NCI-H446 (cell line): ENCODE results near the gene WNT5A.
A peak's percentile ranks its signal among the peaks of the same experiment; 100 is the strongest.

ENCODE experiments used
- DNase-seq, 2 experiments: peaks; one replicate each; lab custom pipeline; 2025; lab: John Stamatoyannopoulos, UW

WNT5A gene

DNA sequence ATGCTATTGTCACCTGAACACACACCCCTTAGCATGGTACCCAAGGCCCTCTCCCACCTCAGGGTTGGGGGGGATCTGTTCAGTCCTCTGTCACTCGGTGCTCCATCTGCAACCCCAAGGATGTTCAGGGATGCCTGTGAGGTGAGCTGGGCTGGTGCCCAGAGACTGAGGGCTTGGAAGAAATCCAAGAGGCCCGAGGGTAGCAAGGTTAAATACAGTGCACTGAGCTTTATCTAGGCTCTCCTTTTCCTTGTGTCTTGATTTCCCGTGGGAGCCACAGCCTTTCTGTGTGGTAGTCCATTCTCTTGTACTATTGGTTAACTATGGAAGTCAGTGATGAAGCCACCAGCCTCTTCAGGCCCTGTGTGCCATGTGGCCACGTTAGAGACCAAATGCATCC lies 18.7 kb upstream of the WNT5A start:
- DNase-seq, result no peak

DNA sequence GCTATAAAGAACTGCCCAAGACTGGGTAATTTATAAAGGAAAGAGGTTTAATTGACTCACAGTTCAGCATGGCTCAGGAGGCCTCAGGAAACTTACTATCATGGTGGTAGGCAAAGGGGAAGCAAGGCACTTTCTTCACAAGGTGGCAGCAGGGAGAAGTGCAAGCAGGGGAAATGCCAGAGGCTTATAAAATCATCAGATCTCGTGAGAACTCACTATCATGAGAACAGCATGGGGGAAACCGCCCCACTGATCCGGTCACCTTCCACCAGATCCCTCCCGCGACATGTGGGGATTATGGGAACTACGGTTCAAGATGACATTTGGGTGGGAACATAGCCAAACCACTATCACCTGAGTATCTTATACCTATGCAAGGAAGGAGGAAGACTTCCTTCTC lies 18.0 kb upstream of the WNT5A start:
- DNase-seq, result peak in 1 of 2 experiments; percentile 1

DNA sequence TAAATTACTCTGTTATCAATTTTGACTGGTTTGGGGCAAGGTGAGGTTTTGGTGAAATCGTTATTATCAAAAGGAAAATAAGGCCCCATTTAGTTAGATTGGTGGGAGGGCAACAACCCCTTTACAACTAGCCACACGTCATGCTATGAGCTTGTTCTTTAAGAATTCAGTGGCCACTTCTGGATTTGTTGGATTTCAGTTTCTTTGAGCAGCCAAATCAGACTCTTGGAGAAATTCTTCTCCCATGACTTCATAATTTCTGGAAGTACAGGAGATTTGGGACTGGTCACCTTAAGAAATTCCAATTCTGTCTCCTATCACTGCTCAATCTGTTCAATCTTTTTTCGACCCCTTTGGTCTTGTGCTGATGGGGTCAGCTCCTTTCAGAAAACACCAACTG lies 14.8 kb upstream of the WNT5A start:
- DNase-seq, result no peak

DNA sequence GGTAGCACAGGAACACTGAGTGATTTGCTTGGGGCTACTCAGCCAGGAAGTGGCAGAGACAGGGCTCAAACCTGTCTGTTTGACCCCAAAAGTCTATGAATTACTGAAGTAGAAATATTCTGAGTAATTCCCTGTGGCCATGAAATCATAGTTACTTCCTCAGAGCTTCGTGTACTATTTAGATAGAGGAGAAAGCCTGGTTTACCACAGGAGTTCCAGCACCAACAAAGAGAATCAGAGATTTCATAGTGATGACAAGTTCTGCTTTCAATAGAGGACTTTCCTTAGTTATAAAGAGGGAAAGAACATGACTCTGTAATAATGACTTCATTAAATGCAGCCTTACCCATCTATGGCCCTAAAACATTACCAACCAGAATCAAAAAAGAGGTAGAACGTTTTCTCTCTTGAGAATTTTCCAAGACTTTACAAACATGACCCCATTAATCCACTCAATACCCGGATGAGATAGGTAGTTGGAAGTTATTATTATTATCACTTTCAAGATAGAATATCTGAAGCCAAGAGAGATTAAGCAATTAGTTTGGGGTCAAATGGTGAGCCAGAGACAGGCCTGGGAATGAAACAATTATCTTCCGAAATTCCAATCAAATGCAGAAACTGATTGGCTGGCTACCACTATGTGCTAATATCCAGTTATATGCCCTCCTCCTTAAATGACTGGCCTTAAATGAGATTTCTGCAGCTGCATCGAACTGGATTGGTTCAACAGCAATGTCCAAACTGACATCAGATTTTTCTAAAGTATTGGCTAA lies 13.6 kb upstream of the WNT5A start:
- DNase-seq, result no peak

DNA sequence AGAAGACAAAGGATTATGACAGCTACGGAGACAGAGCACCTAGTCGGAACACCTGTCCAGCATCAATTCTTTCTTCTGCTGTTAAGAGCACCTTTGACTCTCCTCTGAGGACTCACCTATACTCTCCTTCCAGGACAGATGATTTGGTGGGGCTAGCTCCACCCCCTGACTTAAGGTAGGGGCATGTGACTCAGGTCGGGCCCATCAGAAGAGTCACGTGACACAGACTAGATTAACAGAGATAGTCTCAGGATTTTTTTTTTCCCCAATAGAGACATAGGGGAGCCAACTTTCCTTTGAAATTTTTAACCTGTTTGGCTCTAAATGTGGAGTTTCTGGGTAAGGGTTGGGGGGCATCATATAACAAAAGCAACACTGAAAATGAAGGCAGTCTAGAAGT lies 11.4 kb upstream of the WNT5A start:
- no peak for DNase-seq

DNA sequence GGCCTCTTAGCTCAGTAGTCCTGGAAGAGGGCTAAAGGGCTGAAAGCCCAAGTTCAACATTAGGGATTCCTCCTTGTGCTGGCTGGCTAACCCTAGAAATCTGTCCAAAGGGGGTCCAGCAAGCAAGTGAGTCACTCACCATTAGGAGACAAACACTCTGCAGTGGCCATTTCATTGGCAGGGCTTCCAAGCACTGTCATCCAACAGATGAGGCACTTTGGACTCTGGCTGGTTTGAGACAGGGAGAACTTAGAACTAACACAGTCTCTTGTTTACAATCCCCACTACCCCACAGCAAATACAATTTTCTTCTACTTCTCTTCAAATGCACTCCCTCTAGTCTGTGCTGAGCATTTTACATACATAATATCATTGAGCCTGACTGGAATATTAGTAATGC lies 10.1 kb upstream of the WNT5A start:
- DNase-seq, result peak in 1 of 2 experiments; percentile 22

DNA sequence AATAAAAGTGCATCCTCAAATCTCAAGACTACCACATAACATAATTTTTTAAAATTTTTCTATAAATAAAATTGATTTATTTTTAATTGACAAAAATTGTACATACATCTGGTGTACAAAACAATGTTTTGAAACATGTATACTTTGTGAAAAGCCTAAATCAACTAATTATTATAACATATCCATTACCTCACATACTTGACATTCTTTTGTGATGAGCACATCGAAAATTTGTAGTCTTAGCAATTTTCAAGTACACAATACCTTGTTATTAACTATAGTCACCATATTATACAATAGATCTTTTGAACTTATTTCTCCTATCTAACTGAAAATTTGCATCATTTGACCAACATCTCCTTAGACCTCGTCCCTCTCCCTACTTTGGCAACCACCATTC lies 7.9 kb upstream of the WNT5A start:
- DNase-seq, result no peak

DNA sequence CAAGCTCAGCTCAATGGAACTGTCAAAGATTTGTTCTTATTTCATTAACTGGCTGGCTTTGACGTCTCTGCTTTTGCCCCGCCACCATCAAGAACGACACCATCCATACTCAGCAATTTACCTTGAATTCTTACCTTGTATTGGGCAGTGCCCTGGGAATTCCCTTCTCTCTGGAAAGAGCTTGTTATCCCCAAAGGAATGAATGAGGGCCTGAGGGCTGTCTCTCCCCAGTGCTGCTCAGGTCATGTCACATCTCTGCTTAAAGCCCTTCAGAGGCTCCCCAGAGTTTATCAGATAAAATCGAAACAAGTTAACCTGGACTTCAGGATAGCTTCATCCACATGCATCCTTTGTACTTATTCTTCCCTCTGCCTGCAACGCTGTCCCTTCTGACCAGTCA lies 5.9 kb upstream of the WNT5A start:
- DNase-seq, result no peak

DNA sequence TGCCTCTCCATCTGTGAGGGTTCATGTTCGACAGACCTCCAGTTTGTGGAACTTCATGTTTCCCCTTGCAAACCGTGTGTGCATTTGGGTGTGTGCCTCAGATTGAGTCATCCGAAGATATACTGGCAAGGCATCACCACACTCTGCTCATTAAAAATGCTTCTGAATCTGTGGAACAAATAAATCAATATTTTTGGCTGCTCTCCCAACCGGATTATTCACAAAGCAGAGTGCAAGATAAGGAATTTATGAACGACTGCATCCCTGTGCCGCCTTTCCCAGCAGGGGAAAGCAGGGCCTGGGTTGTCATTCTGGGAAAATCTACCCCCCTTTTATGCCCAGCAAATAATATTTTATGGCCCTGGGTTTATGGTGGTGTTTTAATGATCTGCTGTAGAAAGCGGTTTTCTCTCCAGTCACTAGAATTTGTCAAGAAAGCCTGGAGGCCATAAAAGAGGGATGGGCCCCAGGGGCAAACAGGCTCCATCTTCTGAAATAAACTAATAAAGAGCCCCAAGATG lies 4.2 kb upstream of the WNT5A start:
- peak; percentile 76 to 94 for DNase-seq

DNA sequence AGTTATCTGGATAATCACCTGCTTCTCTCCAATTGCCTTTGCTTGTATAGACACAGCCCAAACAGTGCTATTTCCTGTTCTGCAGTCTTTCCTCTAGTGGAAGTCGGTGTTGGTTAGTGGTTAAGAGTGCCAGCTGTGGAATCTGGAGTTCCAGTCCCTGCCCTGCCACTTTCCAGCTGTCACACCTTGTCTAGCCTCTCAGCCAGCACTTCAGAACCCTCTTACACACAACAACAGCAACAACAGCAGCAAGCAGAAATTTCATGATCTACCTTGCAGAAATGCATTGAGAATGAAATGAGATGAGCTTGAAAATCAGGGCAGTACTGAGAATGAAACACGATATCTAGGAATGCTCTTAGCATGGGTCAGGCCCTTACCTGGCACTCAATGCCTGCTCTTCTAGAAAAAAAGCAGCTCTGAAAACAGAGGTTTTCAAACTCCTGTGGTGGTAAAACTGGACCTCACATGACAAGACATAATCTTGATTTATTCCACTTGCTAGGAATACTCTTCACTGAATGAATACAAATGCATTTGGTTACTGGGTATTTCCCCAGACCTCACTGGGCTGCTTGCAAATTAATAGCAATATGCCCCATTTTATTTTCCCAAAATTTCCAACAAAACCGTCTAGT lies 3.3 kb upstream of the WNT5A start:
- no peak for DNase-seq

DNA sequence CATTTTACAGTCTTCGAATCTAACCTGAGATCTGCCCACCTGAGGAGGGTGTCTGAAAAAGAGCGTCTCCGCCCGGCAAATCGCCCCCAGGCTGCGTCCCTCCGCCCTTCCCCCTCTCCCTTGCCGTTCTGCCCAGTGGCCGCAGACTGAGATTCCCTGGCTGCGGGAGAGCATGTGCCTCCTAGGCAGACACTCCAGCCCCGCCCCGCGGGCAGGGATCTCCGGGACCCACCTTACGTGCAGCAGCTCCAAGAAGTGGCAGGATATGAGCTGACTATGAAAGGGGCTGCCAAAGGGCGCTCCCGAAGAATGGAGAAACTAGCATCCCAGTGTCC lies 2.7 kb upstream of the WNT5A start:
- no peak for DNase-seq

DNA sequence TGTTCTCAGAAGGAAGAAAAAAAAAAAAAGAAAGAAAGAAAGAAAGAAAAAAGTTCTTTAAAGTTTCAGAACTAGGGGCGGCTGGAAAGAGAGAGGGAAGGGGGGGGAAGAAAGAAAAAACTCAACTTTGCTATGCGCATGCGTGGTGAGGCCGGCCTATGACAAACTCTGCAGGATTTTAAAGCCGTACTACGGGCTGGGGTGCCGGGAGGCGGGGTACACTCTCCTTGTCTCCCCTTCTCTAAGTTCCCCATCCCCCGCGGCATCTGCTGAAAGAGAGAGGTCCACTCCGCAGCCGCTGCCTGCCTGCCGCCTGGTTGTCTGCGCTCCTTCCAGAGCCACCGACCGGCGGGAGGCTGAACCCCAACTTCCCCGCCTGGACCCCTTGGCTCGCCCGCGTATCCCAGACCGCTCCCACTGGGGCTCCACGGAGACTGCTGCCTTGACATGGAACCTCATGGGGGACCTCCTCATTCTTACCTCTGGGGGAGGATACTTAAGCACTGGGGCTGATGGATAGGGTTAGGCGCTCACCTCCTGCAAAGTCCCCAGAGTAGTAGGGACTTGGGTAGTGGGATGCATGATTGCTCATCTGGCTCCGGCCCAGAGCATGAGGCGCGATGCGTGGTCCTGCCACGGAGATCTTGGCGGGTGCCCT lies 1.4 kb upstream of the WNT5A start:
- no peak for DNase-seq

DNA sequence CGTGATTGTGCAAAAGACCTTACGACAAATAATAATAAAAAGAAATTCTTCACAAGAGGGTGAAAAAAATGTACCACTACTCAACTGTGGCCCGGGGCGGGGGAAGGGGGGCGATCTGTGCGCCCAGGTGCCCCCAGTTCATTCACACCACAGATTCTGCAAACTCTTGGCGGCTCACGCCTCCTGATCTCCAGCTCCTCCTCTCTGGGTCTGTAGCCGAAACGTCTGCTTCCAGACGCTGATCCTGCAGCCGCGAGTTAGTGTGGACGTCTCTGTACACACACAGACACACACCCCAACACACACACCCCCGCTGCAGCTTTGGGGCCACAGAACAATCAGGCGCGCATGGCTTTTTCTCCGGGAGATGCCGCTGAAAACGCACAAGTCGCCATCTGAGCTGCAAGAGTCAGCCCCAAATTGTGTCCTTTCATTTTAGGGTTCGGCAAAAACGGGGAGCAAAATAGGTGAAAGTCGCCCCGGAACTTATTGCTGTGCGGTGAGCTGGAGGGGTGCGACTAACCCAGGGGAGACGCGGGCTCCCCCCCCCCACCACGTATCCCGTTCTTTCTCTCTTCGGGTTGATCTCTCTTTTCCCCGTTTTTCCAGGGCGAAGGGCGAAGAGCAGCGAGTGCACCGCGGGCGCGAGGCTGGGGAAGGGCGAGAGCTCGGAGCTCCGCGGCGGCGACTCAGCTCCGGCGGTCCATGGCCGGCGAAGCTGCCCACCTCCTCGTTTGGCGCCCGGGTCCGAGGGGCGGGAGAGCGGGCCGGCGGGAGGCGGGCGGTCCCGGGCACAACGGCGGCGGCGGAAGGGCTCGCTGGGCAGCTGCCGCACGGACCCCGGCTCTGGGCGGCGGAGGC lies 505 bp upstream of the WNT5A start:
- no peak for DNase-seq

DNA sequence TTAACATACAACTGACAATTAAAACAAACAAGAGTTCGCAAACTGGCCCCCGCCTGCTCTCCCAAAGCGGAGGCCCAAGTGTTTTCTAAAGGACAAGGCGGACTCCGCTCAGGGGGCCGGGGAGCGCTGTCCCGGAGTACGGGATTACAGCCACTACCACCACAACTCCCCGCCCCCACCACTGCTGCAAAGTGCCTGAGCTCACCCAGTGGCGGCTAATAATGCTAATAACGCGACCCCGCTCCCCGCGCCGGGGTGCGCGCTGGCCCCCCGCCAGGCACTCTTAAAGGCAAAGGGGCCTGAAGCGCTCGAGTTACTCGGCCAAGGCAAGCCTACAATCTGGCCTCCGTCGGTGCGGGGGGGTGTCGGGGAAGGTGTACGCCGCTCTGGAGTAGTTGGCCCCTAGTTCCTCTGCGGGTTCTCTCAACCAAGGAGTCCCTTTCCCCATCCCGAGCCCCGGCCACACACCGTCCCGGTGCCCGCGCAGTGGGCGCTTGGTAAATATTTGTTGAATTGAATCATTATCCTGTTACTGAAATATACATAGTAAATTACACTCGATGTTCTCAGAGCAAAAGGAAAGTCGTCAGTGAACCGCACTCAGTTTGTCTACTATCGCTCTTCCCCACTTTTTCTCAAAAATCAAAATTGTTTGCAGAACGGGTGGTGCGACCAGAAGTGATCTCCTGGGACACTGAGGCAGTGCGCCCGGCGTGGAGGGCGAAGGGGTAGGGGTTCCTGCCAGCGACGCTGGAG lies 827 bp downstream of the WNT5A start:
- DNase-seq, result no peak

DNA sequence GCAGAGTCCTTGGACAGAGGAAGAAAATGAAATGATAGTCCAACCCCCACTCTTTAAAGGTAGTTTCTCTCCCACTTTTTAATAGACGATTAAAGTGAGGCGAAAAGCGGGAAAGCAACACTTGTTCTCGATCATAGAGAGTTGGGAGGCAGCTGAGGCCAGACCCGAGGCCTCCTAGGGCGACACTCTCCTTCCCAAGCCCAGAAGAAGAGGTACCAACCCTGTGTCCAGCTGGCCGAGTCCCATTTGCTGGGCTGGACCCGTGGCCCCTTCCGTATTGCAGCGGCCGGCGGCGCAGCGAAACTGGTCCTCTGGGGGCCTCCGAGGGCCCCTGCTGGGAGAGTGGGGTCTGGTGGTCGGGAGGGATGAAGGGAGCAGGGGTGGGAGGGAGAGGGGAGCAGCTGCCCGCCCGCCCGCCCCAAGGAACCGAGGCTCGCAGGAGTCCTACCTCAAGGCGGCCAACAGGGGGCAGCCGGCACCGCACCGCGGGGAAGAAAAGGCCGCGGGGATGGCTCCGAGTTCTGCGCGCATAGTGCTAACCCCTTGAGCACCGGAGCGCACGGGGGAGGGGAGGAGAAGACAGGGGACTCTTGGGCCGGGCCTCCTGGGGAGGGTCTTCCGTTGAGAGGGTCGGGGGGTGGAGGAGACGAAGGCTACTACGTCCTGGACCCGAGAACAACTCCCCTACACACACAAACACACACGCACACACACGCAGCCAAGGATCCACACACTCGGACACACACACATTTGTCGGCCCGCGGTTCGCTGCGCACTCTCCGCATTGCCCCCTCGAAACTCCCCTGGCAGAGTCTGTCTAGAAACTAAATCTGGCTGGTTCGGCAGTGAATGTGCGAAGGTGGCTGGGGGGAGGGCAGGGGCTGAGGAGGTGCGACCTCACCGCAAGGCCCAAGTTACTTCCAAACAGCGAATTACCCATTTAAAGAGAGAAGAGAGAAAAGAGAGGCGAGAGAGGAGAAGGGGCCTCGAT lies 2.0 kb downstream of the WNT5A start:
- peak; percentile 9 to 66 for DNase-seq

DNA sequence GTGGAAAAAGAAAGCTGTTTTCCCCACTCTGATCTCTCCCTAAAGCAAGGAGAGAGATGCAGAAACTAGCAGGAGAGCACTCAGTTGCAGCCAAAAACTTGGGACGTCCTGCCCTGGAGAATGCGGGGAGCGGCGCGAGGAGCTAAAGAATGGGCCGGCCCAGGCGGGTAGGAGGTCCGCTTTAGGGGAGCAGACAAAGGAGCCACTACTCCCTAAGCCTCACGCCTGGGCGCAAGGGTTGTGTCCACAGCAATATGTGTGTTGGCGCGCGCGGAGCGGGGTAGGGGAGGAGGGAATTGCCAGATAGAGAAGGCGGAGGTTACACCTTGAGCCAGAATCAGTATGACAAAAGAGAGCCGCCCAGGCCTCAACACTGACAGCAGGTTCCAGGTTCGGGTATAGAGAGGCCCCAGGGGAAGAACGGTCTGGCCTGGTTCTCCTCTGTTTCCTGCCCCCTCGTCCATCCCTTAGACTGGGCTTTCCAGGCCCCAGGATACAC lies 2.9 kb downstream of the WNT5A start:
- no peak for DNase-seq

DNA sequence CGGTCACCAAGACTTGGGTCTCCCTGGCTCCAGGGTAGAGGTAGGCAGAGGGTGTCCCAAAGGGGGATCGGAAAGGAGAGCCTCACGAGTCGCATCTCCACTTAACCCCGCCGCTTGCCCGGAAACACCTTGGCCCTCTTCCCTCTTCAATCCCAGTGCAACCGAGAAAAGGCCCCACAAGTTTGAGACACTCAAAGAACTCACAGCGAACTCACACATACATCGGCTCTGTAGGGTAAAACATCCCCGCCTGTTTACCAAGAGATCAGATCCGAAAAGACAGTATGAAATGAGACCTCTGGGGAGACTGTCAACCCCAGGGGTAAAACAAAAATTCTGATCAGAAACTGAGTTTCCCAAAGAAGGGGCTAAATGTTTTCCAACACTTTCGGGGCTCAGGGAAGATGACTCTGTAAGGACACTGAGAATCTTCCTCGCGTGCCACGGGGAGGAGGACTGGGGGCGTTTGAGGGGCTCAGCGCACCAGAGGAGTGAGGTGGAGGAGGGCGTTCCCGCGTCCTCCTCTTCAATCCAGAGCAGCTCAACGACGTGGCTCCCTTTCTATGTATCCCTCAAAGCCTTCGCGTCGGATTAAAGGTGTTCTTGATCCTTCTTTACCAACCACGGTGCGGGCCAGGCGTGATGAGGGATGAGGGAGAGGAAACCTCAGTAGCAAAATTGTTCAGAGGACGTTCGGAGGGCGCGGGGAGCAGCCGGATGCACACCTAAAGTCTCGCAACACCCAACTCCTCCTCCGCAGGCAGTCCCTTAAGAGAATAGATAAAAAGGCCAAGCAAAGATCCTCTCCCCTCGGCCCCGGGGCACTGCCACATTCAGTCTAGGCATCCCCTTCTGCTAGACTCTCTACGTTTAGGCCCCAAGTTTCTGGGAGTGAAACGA lies 3.7 kb downstream of the WNT5A start:
- DNase-seq, result no peak

DNA sequence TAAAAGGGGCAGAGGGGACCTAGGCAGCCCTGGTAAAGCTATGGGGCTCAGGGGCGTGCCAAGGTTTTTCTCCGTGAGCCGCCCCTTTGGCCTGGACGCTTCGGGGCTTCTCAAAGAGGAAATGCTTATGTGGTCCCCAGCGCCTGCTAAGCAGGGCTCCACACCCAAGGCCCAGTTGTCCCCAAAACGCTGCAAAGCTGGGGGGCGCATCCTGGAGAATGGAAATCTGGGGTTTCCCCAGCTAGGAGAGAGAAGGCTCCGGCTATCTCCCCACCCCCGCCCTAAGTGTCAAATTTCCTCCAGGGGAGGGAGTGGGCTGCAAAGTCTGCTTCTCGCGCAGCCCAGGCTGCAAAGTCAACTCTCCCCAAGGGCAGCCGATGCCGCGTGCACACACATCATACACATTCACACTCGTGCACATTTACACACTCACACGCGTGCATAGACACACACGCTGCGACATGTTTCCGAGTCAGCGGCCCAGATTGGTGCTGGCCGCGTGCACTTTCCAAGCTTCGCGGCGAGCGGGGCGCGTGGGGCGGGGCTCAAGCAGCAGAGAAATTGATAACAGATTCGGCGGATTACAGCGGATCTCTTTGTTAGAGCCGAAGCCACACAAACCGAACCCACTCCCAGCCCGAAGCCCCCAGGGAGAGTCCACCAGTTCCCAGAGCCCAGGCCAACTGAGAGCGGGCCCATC lies 4.5 kb downstream of the WNT5A start:
- DNase-seq, result no peak
